ENCODE measurements around the gene FCRLB.
"Not testable (repeated sequence)": the region's sequence is repeated elsewhere in the genome, so short reads cannot be mapped to it uniquely, and the experiment has no call there.

The FCRLB gene

GRCh38 chr1:161720422-161720821 lies 922 bp upstream of the FCRLB start:
- DNase-seq (ENCODE audit: low read depth), result no peak

GRCh38 chr1:161721738-161722343 lies 497 bp downstream of the FCRLB start:
- DNase-seq (ENCODE audit: low read depth), result no peak

- no peak for DNase-seq (ENCODE audit: low read depth)
These were observed 1.1 kb downstream of the FCRLB start for GRCh38 chr1:161722406-161722805.

- no peak for DNase-seq (ENCODE audit: low read depth)
These were observed 2.3 kb downstream of the FCRLB start for GRCh38 chr1:161723459-161724141.

- not testable (repeated sequence) for DNase-seq (ENCODE audit: low read depth)
These were observed 4.0 kb downstream of the FCRLB start for GRCh38 chr1:161725258-161725907.

- no peak for DNase-seq (ENCODE audit: low read depth)
These were observed 4.6 kb downstream of the FCRLB start for GRCh38 chr1:161725908-161726472.

GRCh38 chr1:161726473-161727255 lies 5.3 kb downstream of the FCRLB start:
- DNase-seq (ENCODE audit: low read depth), result peak; percentile 49

- no peak for DNase-seq (ENCODE audit: low read depth)
These were observed 6.0 kb downstream of the FCRLB start for GRCh38 chr1:161727256-161727924.

GRCh38 chr1:161728376-161729226 lies 7.3 kb downstream of the FCRLB start:
- DNase-seq (ENCODE audit: low read depth), result no peak

GRCh38 chr1:161730050-161730564 lies 8.8 kb downstream of the FCRLB start:
- DNase-seq (ENCODE audit: low read depth), result peak; percentile 35

GRCh38 chr1:161731241-161731640 lies 9.9 kb downstream of the FCRLB start:
- no peak for DNase-seq (ENCODE audit: low read depth)

GRCh38 chr1:161731981-161732718 lies 10.8 kb downstream of the FCRLB start:
- DNase-seq (ENCODE audit: low read depth), result no peak

- no peak for DNase-seq (ENCODE audit: low read depth)
These were observed 12.2 kb downstream of the FCRLB start for GRCh38 chr1:161733526-161733925.

- DNase-seq (ENCODE audit: low read depth), result no peak
These were observed 14.5 kb downstream of the FCRLB start for GRCh38 chr1:161735837-161736236.

- DNase-seq (ENCODE audit: low read depth), result no peak
These were observed 15.1 kb downstream of the FCRLB start for GRCh38 chr1:161736335-161736969.

GRCh38 chr1:161737625-161738024 lies 16.3 kb downstream of the FCRLB start:
- DNase-seq (ENCODE audit: low read depth), result no peak

- DNase-seq (ENCODE audit: low read depth), result no peak
These were observed 17.4 kb downstream of the FCRLB start for GRCh38 chr1:161738627-161739287.

GRCh38 chr1:161739865-161740566 lies 18.7 kb downstream of the FCRLB start:
- DNase-seq (ENCODE audit: low read depth), result no peak
